SJSA1 (cell line): ENCODE data around the gene ADGRL4. TPM values are rescaled to one million over a fixed set of nuclear protein-coding genes. Genes with fewer than 3 reads are reported as not detected.

Experiments
- DNase-seq, 2 experiments: peaks; one replicate each; pipeline ENCODE4 v3.0.0-alpha.2; 2015 to 2020; ENCODE audit warnings: low spot score in 2 of 2, low read depth in 1 of 2
- H3K27ac ChIP-seq: fragments of 250-450 bp; sonication (Bioruptor Pico); 2 replicates; pipeline ENCODE4 v1.5.1; 2020; ENCODE audit warnings: mild to moderate bottlenecking, moderate library complexity
- H3K27me3 ChIP-seq: fragments of 250-450 bp; sonication (Bioruptor Pico); replicated peaks from 2 replicates; pipeline ENCODE4 v1.5.1; 2020; ENCODE audit warnings: mild to moderate bottlenecking, moderate library complexity
- H3K36me3 ChIP-seq: fragments of 250-450 bp; sonication (Bioruptor Pico); 2 replicates; pipeline ENCODE4 v1.5.1; 2020; ENCODE audit warnings: mild to moderate bottlenecking
- H3K4me1 ChIP-seq: fragments of 250-450 bp; sonication (Bioruptor Pico); replicated peaks from 2 replicates; pipeline ENCODE4 v1.6.1; 2021; ENCODE audit warnings: mild to moderate bottlenecking
- H3K4me3 ChIP-seq: fragments of 250-450 bp; sonication (Bioruptor Pico); 2 replicates; pipeline ENCODE4 v1.5.1; 2020; ENCODE audit warnings: mild to moderate bottlenecking
- H3K9me3 ChIP-seq: fragments of 250-450 bp; sonication (Bioruptor Pico); replicated peaks from 2 replicates; pipeline ENCODE4 v1.5.1; 2020; ENCODE audit warnings: mild to moderate bottlenecking
- total RNA-seq: library from RNA; depleted of rRNA; stranded (reverse); fragments of >200 nt; shearing (Covaris generic); gene quantifications from 2 replicates; pipeline ENCODE4 v1.2.3, GENCODE V29; 2014; rRNA removed

Gene ADGRL4
- not detected in 2 replicates for total RNA-seq

GRCh38 chr1:79006564-79006963, at the start of gene ADGRL4:
Gene ADGRL4 (minus strand): TSS chr1:79006730. CDS start chr1:79006654, 76 bp downstream.
- H3K27me3 ChIP-seq, result no peaks in the 10 kb centered on the region
- H3K4me3 ChIP-seq, result no peak within 1 kb of the TSS
- H3K27ac ChIP-seq, result no peak within 1 kb of the TSS
- DNase-seq, result no peak
- no peaks in the 10 kb centered on the region for H3K9me3 ChIP-seq
- no peaks in the 10 kb centered on the region for H3K4me1 ChIP-seq
- no peaks in the 10 kb centered on the region for H3K36me3 ChIP-seq

DNA sequence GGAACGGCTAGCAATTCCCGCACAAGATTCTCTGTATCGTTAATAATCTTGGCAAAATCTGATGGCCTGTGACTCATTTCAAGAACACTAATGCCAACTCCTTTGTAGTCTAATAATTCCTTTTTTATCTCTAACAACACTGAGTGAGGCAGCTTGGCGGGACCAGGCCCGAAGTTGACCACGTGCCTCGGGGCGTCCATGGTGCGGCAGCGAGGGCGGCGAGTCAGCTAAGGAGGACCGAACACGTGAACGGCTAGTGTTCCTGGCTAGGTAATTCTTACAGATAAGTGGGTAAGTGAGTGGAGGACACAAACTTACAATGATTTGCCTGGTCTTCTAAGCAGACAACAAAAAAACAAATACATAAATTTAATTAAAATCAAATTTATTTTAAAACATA, 49.3 kb upstream of the ADGRL4 start:
- H3K27ac ChIP-seq, result no peak overlapping the region
- no peak for DNase-seq
- H3K27me3 ChIP-seq, result no peaks in the 10 kb centered on the region
- no peaks in the 10 kb centered on the region for H3K36me3 ChIP-seq
- H3K9me3 ChIP-seq, result peaks cover 3% of the 10 kb centered on the region; the same call in 1 of the 2 replicates
- no peak overlapping the region for H3K4me3 ChIP-seq
- no peaks in the 10 kb centered on the region for H3K4me1 ChIP-seq

DNA sequence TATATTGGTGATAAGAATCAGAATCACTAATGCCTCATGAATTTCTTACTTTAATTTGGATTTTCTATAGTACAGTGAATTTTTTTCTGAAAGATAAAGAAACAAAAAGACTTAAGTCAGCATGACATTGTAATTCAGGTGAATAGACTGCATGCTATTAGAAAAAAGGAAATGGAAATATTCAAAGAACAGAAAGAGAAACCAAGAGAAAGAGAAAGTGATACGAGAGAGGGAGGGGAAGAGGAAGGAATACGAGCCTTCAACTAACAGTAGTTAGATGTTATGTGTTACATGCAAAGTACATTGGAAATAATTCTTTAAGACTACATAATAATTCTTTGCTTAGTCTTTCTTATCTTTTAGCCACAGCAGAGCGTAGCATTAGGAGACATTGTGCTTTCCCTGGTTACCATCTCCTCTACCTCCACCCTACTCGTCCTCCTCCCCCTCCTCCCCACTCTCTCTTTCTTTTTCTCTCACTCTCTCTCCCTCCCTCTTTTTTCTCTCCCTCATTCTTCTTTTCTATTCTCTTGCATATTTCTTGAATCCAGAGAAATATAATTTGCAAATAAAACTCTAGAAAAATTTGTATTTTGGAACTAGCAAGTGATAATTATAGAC, 46.4 kb upstream of the ADGRL4 start:
- H3K4me1 ChIP-seq, result no peaks in the 10 kb centered on the region
- no peaks in the 10 kb centered on the region for H3K36me3 ChIP-seq
- peaks cover 3% of the 10 kb centered on the region; the same call in 1 of the 2 replicates for H3K9me3 ChIP-seq
- peak overlapping the region; percentile 55 for H3K27ac ChIP-seq
- DNase-seq, result peak in 1 of 2 experiments; percentile 56
- H3K4me3 ChIP-seq, result peak overlapping the region; percentile 40
- no peaks in the 10 kb centered on the region for H3K27me3 ChIP-seq

GRCh38 chr1:79044974-79045650, 38.6 kb upstream of the ADGRL4 start:
- no peaks in the 10 kb centered on the region for H3K9me3 ChIP-seq
- H3K27me3 ChIP-seq, result no peaks in the 10 kb centered on the region
- peak in 1 of 2 experiments; percentile 5 for DNase-seq
- no peak overlapping the region for H3K27ac ChIP-seq
- H3K36me3 ChIP-seq, result no peaks in the 10 kb centered on the region
- H3K4me3 ChIP-seq, result no peak overlapping the region
- H3K4me1 ChIP-seq, result peaks cover 37% of the 10 kb centered on the region

GRCh38 chr1:79043506-79043905, 37.0 kb upstream of the ADGRL4 start:
- DNase-seq, result peak; percentile 66 to 85
- peaks cover 37% of the 10 kb centered on the region for H3K4me1 ChIP-seq
- H3K4me3 ChIP-seq, result no peak overlapping the region
- H3K9me3 ChIP-seq, result no peaks in the 10 kb centered on the region
- H3K36me3 ChIP-seq, result no peaks in the 10 kb centered on the region
- peak overlapping the region; percentile 93 for H3K27ac ChIP-seq
- no peaks in the 10 kb centered on the region for H3K27me3 ChIP-seq

DNA sequence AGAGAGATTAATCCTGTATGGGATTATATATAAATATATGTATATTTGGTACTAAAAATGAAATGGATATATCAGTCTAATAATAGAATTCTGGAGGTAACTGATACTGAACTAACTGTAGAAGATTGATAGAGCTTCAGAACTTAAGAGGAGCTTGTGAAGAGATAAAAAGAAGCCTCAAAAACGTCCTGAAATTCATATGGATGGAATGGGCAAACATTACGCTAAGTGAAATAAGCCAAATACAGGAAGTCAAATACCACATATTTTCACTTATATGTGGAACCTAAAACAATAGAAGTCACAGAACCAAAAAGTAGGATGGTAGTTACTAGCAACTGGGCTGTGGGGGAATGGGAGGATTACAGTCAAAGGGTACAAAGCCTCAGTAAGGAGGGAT, 36.0 kb upstream of the ADGRL4 start:
- no peaks in the 10 kb centered on the region for H3K36me3 ChIP-seq
- peaks cover 37% of the 10 kb centered on the region for H3K4me1 ChIP-seq
- no peak overlapping the region for H3K4me3 ChIP-seq
- no peaks in the 10 kb centered on the region; the same call in none of the 2 replicates for H3K9me3 ChIP-seq
- H3K27me3 ChIP-seq, result no peaks in the 10 kb centered on the region
- H3K27ac ChIP-seq, result peak overlapping the region; percentile 93
- DNase-seq, result peak in 1 of 2 experiments; percentile 68

GRCh38 chr1:79042117-79042516, 35.6 kb upstream of the ADGRL4 start:
- Histone ChIP-seq H3K27me3 (no peaks in the 10 kb centered on the region), H3K4me1 (peaks cover 37% of the 10 kb centered on the region), H3K4me3 (no peak overlapping the region), H3K36me3 (no peaks in the 10 kb centered on the region), H3K27ac (peak overlapping the region; percentile 93), H3K9me3 (no peaks in the 10 kb centered on the region; the same call in none of the 2 replicates)
- peak in 1 of 2 experiments; percentile 59 for DNase-seq

DNA sequence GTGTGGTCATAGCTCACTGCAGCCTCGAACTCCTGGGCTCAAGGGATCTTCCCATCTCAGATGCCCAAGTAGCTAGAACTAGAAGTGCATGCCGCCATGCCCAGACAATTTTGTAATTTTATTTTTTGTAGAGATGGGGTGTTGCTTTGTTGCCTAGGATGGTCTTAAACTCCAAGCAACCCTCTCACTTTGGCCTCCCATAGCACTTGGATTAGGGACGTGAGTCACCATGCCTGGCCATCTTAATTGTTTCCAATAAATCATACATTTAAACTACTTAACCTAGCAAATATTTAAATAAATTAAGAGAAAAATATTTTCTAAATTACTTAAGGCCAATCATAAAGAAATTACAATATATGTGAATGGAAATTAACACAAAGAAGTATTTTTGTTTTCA, 35.1 kb upstream of the ADGRL4 start:
- no peaks in the 10 kb centered on the region for H3K27me3 ChIP-seq
- peaks cover 37% of the 10 kb centered on the region for H3K4me1 ChIP-seq
- peak overlapping the region; percentile 93 for H3K27ac ChIP-seq
- H3K4me3 ChIP-seq, result no peak overlapping the region
- no peaks in the 10 kb centered on the region; the same call in none of the 2 replicates for H3K9me3 ChIP-seq
- peak in 1 of 2 experiments; percentile 45 for DNase-seq
- no peaks in the 10 kb centered on the region for H3K36me3 ChIP-seq

DNA sequence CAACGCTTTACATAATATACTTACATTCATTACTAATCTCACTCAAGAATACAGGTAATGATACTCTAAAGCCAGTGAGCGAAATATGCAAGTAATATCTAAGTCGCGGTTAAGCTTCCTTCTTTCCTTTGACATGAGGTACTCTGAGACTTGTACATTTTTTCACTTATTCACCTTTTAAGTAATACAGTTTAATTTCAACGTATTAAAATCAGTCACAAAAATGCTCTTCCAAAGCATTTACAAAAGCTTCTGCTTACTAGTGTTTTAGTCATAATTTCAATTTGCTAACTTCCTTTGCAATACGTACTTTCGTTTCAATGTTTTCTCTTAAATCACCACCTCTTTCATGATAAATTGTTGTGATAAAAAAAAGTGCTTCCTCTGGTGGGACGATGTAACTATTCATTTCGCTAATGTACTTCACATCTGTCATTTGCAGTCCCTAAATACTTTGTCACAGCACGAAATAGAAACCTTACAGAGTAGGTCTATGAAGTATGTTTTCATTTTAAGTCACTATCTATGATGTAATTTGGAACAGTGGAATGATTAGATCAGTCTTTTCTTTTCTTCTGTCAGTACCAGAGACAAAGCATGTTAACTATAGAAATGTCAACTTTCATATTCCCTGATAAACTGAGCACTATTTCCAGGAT, 34.0 kb upstream of the ADGRL4 start:
- Histone ChIP-seq H3K27ac (peak overlapping the region; percentile 93), H3K36me3 (no peaks in the 10 kb centered on the region), H3K4me1 (peaks cover 37% of the 10 kb centered on the region), H3K27me3 (no peaks in the 10 kb centered on the region), H3K9me3 (no peaks in the 10 kb centered on the region; the same call in none of the 2 replicates), H3K4me3 (peak overlapping the region; percentile 7)
- peak in 1 of 2 experiments; percentile 46 for DNase-seq

DNA sequence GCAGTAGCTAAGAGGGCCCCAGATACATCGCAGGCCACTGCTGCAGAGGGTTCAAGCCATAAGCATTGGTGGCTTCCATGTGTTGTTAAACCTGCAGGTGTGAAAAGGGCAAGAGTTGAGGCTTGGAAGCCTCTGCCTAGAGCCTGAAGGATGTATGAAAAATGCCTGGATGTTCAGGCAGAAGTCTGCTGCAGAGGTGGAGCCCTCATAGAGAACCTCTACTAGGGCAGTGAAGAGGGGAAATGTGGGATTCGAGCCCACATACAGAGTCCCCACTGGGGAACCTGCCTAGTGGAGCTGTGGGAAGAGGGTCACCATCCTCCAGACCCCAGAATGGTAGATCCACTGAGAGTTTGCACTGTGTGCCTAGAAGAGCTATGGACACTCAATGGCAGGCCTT, 30.6 kb upstream of the ADGRL4 start:
- Histone ChIP-seq H3K36me3 (no peaks in the 10 kb centered on the region), H3K9me3 (no peaks in the 10 kb centered on the region; the same call in none of the 2 replicates), H3K27me3 (no peaks in the 10 kb centered on the region), H3K4me3 (no peak overlapping the region), H3K4me1 (peaks cover 13% of the 10 kb centered on the region), H3K27ac (no peak overlapping the region)
- DNase-seq, result no peak

- no peaks in the 10 kb centered on the region for H3K27me3 ChIP-seq
- no peak overlapping the region for H3K27ac ChIP-seq
- H3K9me3 ChIP-seq, result no peaks in the 10 kb centered on the region
- H3K4me1 ChIP-seq, result no peaks in the 10 kb centered on the region
- H3K36me3 ChIP-seq, result no peaks in the 10 kb centered on the region
- no peak for DNase-seq
- no peak overlapping the region for H3K4me3 ChIP-seq
Observed at GRCh38 chr1:79012500-79012899, 6.0 kb upstream of the ADGRL4 start.

DNA sequence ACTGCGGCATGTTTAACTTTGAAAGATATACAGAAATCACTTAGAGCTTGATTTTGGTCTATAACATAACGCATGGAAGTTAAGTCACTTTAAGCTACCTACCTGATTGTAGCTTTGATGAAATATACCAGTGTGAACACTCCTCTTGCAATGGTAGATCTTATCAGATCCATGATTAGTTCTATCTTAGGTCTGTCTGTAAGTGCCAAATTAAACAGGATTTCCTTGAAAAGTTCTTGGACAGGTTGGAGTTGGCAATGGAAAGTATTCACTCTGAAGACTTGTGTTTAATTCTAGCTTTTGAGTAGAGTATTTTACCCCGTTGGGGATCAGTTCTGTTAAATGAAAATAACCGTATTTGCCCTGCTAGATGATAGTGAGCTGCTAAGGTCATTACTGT, 4.1 kb upstream of the ADGRL4 start:
- Histone ChIP-seq H3K27ac (no peak overlapping the region), H3K4me3 (no peak overlapping the region), H3K27me3 (no peaks in the 10 kb centered on the region), H3K36me3 (no peaks in the 10 kb centered on the region), H3K4me1 (no peaks in the 10 kb centered on the region), H3K9me3 (no peaks in the 10 kb centered on the region)
- DNase-seq, result no peak

DNA sequence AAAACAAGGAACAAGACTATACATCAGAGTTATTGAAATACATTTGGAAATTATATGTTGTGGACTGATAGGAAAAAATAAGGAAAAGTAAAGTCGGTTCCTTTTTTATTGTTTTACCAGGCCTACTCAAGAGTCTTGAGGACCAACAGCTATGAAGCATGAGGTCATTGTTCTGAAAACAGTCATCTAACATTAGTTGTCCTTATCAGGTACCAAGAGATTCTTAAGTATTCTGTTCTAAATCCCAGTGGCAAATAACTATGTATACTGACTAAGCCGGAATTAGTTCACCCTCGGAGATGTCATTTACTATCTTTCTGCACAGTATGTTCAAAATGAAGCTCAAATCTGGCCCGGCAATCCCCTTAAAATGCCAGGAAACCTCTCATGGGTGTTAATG, 585 bp downstream of the ADGRL4 start:
- Histone ChIP-seq H3K4me3 (no peak overlapping the region), H3K4me1 (no peaks in the 10 kb centered on the region), H3K36me3 (no peaks in the 10 kb centered on the region), H3K27ac (no peak overlapping the region), H3K27me3 (no peaks in the 10 kb centered on the region), H3K9me3 (no peaks in the 10 kb centered on the region)
- DNase-seq, result no peak

GRCh38 chr1:79004916-79005315, 1.6 kb downstream of the ADGRL4 start:
- Histone ChIP-seq H3K4me1 (no peaks in the 10 kb centered on the region), H3K27ac (no peak overlapping the region), H3K36me3 (no peaks in the 10 kb centered on the region), H3K4me3 (no peak overlapping the region), H3K27me3 (no peaks in the 10 kb centered on the region), H3K9me3 (no peaks in the 10 kb centered on the region)
- no peak for DNase-seq
